Measurements from ENCODE around the gene RINT1. TPM values are rescaled to one million over a fixed set of nuclear protein-coding genes. Genes with fewer than 3 reads are reported as not detected.

The RINT1 gene
- total and polyA plus RNA-seq, 2 of the 13 experiments (the other 11 are each of a cell fraction or from before 2014, with no cell fraction given): 14.7 to 19.3 TPM

DNA sequence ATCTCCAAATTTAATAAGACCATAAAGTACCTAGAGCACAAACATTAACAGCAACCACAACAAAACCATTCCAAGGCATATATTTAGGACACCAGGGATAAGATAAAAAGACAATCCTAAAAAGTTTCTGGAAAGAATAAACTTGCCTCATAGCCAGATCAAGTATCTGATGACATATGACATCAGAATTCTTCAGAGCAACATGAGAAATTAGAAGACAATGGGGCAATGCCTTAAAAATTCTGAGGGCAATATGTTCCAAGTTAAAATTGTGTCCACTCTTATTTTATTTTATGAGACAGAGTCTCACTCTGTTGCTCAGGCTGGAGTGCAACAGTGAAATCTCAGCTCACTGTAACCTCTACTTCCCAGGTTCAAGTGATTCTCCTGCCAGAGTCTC is 46.5 kb downstream of the RINT1 start:
- FAIRE-seq: no peak
- in situ Hi-C loops (cut with HindIII; ENCODE audit: extremely low pct_ligation_motif_present, low pct_unique_long_range_greater_than_20kb) (no loop called here), intact Hi-C loops (cut with micrococcal nuclease; ENCODE audit: unreplicated experiment) (no loop called here)
- Histone ChIP-seq H4K20me1 (ENCODE audit: insufficient read depth, low read length) (no peaks in the 10 kb centered on the region), H3K27ac (ENCODE audit: extremely low read length, insufficient read depth, low read length) (no peak overlapping the region), H3K4me2 (ENCODE audit: low read depth, low read length) (no peak overlapping the region), H3K4me1 (ENCODE audit: insufficient read depth, low read length) (0 out of 2 replicates have a peak, but pooled peaks cover 9% of the 10 kb centered on the region), H3K9ac (ENCODE audit: insufficient read depth, low read depth, low read length) (no peak overlapping the region), H3K79me2 (ENCODE audit: insufficient read depth, low read length) (no peaks in the 10 kb centered on the region), H3K4me3 (replicated peaks in 1 of 3; ENCODE audit: insufficient read depth in 1 of 3, low read depth in 2 of 3, low read length in 3 of 3) (no peak overlapping the region), H3K9me3 (ENCODE audit: low read length) (no peaks in the 10 kb centered on the region), H3K27me3 (ENCODE audit: control insufficient read depth in 1 of 2, insufficient read depth in 2 of 2, low read length in 2 of 2) (no peaks in the 10 kb centered on the region), H2AFZ (ENCODE audit: low read length) (no peak overlapping the region), H3K36me3 (replicated peaks in 1 of 2; ENCODE audit: control insufficient read depth in 1 of 2, insufficient read depth in 2 of 2, low read length in 2 of 2) (no peaks in the 10 kb centered on the region)
- POLR2A ChIA-PET: no interaction called here
- TF ChIP-seq TEAD3 (CRISPR knock-in tag; optimal IDR thresholded peaks at IDR 0.05; ENCODE audit: borderline replicate concordance) (no peak), RERE (CRISPR knock-in tag; IDR thresholded peaks at IDR 0.05; ENCODE audit: low read depth) (no peak), ISL2 (CRISPR knock-in tag; IDR thresholded peaks at IDR 0.05) (no peak), CEBPG (CRISPR knock-in tag; IDR thresholded peaks at IDR 0.05) (no peak), ETV6 (CRISPR knock-in tag; conservative IDR thresholded peaks at IDR 0.05) (no peak), NKX3-1 (CRISPR knock-in tag; IDR thresholded peaks at IDR 0.05) (no peak), ZNF777 (CRISPR knock-in tag; IDR thresholded peaks at IDR 0.05) (no peak), SMARCE1 (IDR thresholded peaks at IDR 0.05; ENCODE audit: borderline replicate concordance) (no peak), ZNF552 (CRISPR knock-in tag; IDR thresholded peaks at IDR 0.05; ENCODE audit: borderline replicate concordance) (no peak), POLR2G (IDR thresholded peaks at IDR 0.05; ENCODE audit: low read depth, low read length) (no peak), ZNF891 (CRISPR knock-in tag; IDR thresholded peaks at IDR 0.05) (no peak), ONECUT2 (CRISPR knock-in tag; IDR thresholded peaks at IDR 0.05) (no peak)
- TF ChIP-seq, protein P1, sequence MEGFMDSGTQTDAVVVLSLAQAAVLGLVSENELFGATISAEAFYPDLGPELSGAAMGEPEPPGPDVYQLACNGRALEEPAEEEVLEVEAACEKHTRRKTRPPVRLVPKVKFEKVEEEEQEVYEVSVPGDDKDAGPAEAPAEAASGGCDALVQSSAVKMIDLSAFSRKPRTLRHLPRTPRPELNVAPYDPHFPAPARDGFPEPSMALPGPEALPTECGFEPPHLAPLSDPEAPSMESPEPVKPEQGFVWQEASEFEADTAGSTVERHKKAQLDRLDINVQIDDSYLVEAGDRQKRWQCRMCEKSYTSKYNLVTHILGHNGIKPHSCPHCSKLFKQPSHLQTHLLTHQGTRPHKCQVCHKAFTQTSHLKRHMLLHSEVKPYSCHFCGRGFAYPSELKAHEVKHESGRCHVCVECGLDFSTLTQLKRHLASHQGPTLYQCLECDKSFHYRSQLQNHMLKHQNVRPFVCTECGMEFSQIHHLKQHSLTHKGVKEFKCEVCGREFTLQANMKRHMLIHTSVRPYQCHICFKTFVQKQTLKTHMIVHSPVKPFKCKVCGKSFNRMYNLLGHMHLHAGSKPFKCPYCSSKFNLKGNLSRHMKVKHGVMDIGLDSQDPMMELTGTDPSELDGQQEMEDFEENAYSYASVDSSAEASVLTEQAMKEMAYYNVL (CRISPR knock-in tag; IDR thresholded peaks at IDR 0.05; ENCODE audit: borderline replicate concordance): no peak
- TF ChIP-seq, protein P2, sequence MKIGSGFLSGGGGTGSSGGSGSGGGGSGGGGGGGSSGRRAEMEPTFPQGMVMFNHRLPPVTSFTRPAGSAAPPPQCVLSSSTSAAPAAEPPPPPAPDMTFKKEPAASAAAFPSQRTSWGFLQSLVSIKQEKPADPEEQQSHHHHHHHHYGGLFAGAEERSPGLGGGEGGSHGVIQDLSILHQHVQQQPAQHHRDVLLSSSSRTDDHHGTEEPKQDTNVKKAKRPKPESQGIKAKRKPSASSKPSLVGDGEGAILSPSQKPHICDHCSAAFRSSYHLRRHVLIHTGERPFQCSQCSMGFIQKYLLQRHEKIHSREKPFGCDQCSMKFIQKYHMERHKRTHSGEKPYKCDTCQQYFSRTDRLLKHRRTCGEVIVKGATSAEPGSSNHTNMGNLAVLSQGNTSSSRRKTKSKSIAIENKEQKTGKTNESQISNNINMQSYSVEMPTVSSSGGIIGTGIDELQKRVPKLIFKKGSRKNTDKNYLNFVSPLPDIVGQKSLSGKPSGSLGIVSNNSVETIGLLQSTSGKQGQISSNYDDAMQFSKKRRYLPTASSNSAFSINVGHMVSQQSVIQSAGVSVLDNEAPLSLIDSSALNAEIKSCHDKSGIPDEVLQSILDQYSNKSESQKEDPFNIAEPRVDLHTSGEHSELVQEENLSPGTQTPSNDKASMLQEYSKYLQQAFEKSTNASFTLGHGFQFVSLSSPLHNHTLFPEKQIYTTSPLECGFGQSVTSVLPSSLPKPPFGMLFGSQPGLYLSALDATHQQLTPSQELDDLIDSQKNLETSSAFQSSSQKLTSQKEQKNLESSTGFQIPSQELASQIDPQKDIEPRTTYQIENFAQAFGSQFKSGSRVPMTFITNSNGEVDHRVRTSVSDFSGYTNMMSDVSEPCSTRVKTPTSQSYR (CRISPR knock-in tag; IDR thresholded peaks at IDR 0.05; ENCODE audit: borderline replicate concordance): no peak
- no TSS peak for BruUV-seq (replicated peaks)
- DNase-seq (ENCODE audit: low spot score): no peak
- ATAC-seq: no peak
- CTCF ChIA-PET (ENCODE audit: low intra/inter-chr PET ratio, low total read pairs): no interaction called here
